Ishikawa (cell line): Measurements from ENCODE around the gene SSTR4.

ENCODE experiments used
- CEBPB ChIP-seq: IDR thresholded peaks from 2 replicates; pipeline ENCODE4 v1.6.1; 2012
- CREB1 ChIP-seq: IDR thresholded peaks from 2 replicates; pipeline ENCODE4 v1.6.1; 2012; ENCODE audit warnings: low read depth
- EGR1 ChIP-seq: IDR thresholded peaks from 2 replicates; pipeline ENCODE4 v1.6.1; 2012
- EP300 ChIP-seq: IDR thresholded peaks from 2 replicates; pipeline ENCODE4 v1.6.1; 2012; ENCODE audit warnings: borderline replicate concordance
- FOXM1 ChIP-seq: IDR thresholded peaks from 2 replicates; pipeline ENCODE4 v1.6.1; 2012; ENCODE audit warnings: low read depth, borderline replicate concordance
- NFIC ChIP-seq: IDR thresholded peaks from 2 replicates; pipeline ENCODE4 v1.6.1; 2012
- RAD21 ChIP-seq: IDR thresholded peaks from 2 replicates; pipeline ENCODE4 v1.6.1; 2012; ENCODE audit warnings: low read depth
- TAF1 ChIP-seq: IDR thresholded peaks from 2 replicates; pipeline ENCODE4 v1.6.1; 2012; ENCODE audit warnings: low read depth, mild to moderate bottlenecking
- TCF12 ChIP-seq: IDR thresholded peaks from 2 replicates; pipeline ENCODE4 v1.6.1; 2012; ENCODE audit warnings: low read depth
- TEAD4 ChIP-seq: IDR thresholded peaks from 2 replicates; pipeline ENCODE4 v1.6.1; 2012
- YY1 ChIP-seq: IDR thresholded peaks from 2 replicates; pipeline ENCODE4 v1.6.1; 2012; ENCODE audit warnings: low read depth
- ZBTB7A ChIP-seq: IDR thresholded peaks from 2 replicates; pipeline ENCODE4 v1.6.1; 2012; ENCODE audit warnings: low read depth
- TF ChIP-seq, protein P1 (sequence below): IDR thresholded peaks from 2 replicates; pipeline ENCODE4 v1.6.1; 2012
- TF ChIP-seq, protein P2 (sequence below): IDR thresholded peaks from 2 replicates; pipeline ENCODE4 v1.6.1; 2012; ENCODE audit warnings: low read depth, mild to moderate bottlenecking
- TF ChIP-seq, protein P3 (sequence below): IDR thresholded peaks from 2 replicates; pipeline ENCODE4 v1.6.1; 2012

SSTR4 gene

GRCh38 chr20:23050847-23051627 is 15.9 kb downstream of the SSTR4 start:
- TF ChIP-seq CREB1 (no peak), NFIC (no peak), RAD21 (no peak), TCF12 (no peak), CEBPB (no peak), YY1 (no peak), TEAD4 (no peak), FOXM1 (no peak), EGR1 (no peak), ZBTB7A (no peak), EP300 (no peak), TAF1 (no peak)
- TF ChIP-seq, protein P1, sequence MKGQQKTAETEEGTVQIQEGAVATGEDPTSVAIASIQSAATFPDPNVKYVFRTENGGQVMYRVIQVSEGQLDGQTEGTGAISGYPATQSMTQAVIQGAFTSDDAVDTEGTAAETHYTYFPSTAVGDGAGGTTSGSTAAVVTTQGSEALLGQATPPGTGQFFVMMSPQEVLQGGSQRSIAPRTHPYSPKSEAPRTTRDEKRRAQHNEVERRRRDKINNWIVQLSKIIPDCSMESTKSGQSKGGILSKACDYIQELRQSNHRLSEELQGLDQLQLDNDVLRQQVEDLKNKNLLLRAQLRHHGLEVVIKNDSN: no peak
- TF ChIP-seq, protein P2, sequence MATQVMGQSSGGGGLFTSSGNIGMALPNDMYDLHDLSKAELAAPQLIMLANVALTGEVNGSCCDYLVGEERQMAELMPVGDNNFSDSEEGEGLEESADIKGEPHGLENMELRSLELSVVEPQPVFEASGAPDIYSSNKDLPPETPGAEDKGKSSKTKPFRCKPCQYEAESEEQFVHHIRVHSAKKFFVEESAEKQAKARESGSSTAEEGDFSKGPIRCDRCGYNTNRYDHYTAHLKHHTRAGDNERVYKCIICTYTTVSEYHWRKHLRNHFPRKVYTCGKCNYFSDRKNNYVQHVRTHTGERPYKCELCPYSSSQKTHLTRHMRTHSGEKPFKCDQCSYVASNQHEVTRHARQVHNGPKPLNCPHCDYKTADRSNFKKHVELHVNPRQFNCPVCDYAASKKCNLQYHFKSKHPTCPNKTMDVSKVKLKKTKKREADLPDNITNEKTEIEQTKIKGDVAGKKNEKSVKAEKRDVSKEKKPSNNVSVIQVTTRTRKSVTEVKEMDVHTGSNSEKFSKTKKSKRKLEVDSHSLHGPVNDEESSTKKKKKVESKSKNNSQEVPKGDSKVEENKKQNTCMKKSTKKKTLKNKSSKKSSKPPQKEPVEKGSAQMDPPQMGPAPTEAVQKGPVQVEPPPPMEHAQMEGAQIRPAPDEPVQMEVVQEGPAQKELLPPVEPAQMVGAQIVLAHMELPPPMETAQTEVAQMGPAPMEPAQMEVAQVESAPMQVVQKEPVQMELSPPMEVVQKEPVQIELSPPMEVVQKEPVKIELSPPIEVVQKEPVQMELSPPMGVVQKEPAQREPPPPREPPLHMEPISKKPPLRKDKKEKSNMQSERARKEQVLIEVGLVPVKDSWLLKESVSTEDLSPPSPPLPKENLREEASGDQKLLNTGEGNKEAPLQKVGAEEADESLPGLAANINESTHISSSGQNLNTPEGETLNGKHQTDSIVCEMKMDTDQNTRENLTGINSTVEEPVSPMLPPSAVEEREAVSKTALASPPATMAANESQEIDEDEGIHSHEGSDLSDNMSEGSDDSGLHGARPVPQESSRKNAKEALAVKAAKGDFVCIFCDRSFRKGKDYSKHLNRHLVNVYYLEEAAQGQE: no peak
- TF ChIP-seq, protein P3, sequence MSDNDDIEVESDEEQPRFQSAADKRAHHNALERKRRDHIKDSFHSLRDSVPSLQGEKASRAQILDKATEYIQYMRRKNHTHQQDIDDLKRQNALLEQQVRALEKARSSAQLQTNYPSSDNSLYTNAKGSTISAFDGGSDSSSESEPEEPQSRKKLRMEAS: no peak

DNA sequence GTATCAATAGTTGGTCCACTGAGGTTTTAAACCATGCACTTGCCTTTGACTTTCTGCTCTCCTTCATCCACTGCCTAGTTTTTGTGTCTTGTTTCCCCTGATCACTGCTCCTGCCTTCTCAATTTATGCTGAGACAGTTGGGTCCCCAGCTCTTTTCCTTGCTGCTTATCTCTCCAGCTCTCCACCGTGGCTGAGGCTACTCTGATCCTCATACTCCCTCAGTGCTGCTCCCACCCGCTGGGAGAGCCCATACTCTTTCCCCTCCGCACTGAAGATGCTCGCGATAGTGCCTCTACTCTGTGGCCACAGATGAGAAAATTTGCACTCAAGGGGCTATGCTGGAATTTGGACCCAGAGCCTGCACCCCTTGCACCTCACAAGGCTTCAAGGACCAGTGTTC is 17.8 kb downstream of the SSTR4 start:
- TF ChIP-seq TEAD4 (no peak), EP300 (no peak), CREB1 (no peak), NFIC (no peak), FOXM1 (no peak), EGR1 (no peak), RAD21 (no peak), ZBTB7A (no peak), CEBPB (no peak), YY1 (no peak), TAF1 (no peak)
- TF ChIP-seq, protein P3: no peak

GRCh38 chr20:23058240-23058639 is 23.1 kb downstream of the SSTR4 start:
- no peak for TF ChIP-seq NFIC
- no peak for TF ChIP-seq TEAD4
- no peak for TF ChIP-seq CREB1
- TF ChIP-seq RAD21: no peak
- no peak for TF ChIP-seq CEBPB

- TF ChIP-seq FOXM1 (no peak), CEBPB (no peak), ZBTB7A (no peak), NFIC (no peak), RAD21 (no peak), TCF12 (no peak), EP300 (no peak), TAF1 (no peak), CREB1 (no peak), EGR1 (no peak)
- TF ChIP-seq, protein P1: no peak
- TF ChIP-seq, protein P2: no peak
- TF ChIP-seq, protein P3: no peak
Measured at GRCh38 chr20:23059001-23059400, 23.9 kb downstream of the SSTR4 start.

GRCh38 chr20:23059846-23060245 is 24.7 kb downstream of the SSTR4 start:
- TF ChIP-seq, protein P2: no peak
- TF ChIP-seq, protein P3: no peak
- TF ChIP-seq EGR1 (no peak), CREB1 (no peak), TCF12 (no peak), ZBTB7A (no peak), NFIC (no peak), RAD21 (no peak), EP300 (no peak)
